OCI-LY3 (cell line): Measurements from ENCODE around the gene ARHGAP4.

Experiments
- H2AFZ ChIP-seq: fragments of 200-600, 300-600 bp; shearing (Covaris generic); 2 replicates; pipeline ENCODE4 v1.6.0; 2014; ENCODE audit warnings: antibody characterized with exemption, low read depth, low read length
- H3K27ac ChIP-seq: fragments of 200-600, 300-600 bp; sonication (generic); 2 replicates; pipeline ENCODE4 v1.5.1; 2014; ENCODE audit warnings: mild to moderate bottlenecking, low read length, moderate library complexity, mixed read lengths
- H3K27me3 ChIP-seq: fragments of 200-600, 300-600 bp; sonication (generic); 2 replicates; pipeline ENCODE4 v1.6.1; 2014; ENCODE audit warnings: low read depth, low read length, mixed read lengths
- H3K36me3 ChIP-seq: fragments of 200-600, 300-600 bp; sonication (generic); replicated peaks from 2 replicates; pipeline ENCODE3; 2014; ENCODE audit warnings: low read depth, low read length, mixed read lengths
- H3K4me1 ChIP-seq: fragments of 300-600, 200-600 bp; sonication (generic); 2 replicates; pipeline ENCODE4 v1.6.1; 2014; ENCODE audit warnings: low read length, mixed read lengths
- H3K4me2 ChIP-seq: fragments of 200-600, 300-600 bp; sonication (generic); 2 replicates; pipeline ENCODE4 v1.6.1; 2014; ENCODE audit warnings: low read length, mixed read lengths
- H3K4me3 ChIP-seq: fragments of 300-600, 200-600 bp; sonication (generic); 2 replicates; pipeline ENCODE4 v1.5.1; 2014; ENCODE audit warnings: antibody characterized with exemption, mild to moderate bottlenecking, low read length, moderate library complexity
- H3K79me2 ChIP-seq: fragments of 300-600, 200-600 bp; shearing (Covaris generic); 2 replicates; pipeline ENCODE4 v1.6.1; 2014; ENCODE audit warnings: mild to moderate bottlenecking, low read length, mixed read lengths
- H3K9ac ChIP-seq: fragments of 300-600, 200-600 bp; shearing (Covaris generic); 2 replicates; pipeline ENCODE4 v1.6.0; 2014; ENCODE audit warnings: mild to moderate bottlenecking, low read length, moderate library complexity
- H3K9me3 ChIP-seq: fragments of 200-600, 300-600 bp; shearing (Covaris generic); 2 replicates; pipeline ENCODE4 v1.6.1; 2014; ENCODE audit warnings: low read length, mixed read lengths; ENCODE audit not compliant: insufficient read depth
- H4K20me1 ChIP-seq: fragments of 200-600, 300-600 bp; sonication (generic); 2 replicates; pipeline ENCODE4 v1.6.1; 2016; ENCODE audit warnings: low read length, mixed read lengths; ENCODE audit not compliant: insufficient read depth
- EZH2phosphoT487 ChIP-seq: fragments of 200-600 bp; shearing (Covaris generic); IDR thresholded peaks from 2 replicates; pipeline ENCODE4 v1.6.1; 2018; ENCODE audit warnings: antibody characterized with exemption, mixed run types, low read depth
- TF ChIP-seq, protein P1 (sequence below): fragments of 200-600, 300-600 bp; sonication (generic); IDR thresholded peaks from 2 replicates; pipeline ENCODE4 v1.5.1; 2014; ENCODE audit warnings: antibody characterized with exemption, low read length, low read depth

ARHGAP4 gene

DNA sequence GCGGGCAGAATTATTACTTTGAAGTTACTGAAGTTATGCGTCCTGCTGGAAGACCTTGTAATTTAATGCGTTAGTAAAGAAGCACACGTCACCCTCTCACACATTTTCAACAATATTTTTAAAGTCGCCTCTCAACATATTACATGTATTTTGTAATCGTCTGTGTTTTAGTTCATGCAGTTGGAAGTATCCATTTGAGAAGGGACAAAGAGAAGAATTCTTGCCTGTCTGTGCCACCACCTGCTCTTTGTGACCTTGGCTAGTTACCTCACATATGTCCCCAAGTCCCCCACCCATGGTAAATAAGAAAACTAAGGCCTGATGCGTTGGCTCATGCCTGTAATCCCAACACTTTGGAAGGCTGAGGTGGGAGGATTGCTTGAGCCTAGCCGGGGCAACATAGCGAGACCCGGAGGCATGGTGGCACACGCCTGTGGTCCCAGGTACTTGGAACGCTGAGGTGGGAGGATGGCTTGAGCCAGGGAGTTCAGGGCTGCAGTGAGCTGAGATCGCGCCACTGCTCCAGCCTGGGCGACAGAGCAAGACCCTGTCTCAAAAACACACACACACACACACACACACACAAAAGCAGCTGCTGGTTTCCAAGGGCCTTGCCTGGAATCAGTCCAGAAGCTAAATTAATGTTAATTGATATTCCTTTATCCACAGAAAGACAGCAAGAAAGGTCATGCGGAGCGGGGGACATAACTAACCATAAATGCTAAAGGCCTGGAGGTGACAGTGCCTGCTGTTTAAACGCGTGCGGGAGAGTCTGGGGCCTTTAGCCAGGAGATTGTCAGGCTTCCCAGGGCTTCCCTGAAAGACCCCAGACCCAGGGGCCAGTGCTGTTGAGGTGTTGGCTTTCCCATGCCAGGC lies 47.3 kb upstream of the ARHGAP4 start:
- Histone ChIP-seq H3K9ac (peak overlapping the region; percentile 100), H2AFZ (no peak overlapping the region), H3K79me2 (peaks cover 47% of the 10 kb centered on the region), H3K4me3 (peak overlapping the region; percentile 97), H3K9me3 (no peaks in the 10 kb centered on the region), H3K4me2 (peak overlapping the region; percentile 90), H3K27me3 (no peaks in the 10 kb centered on the region), H3K27ac (peak overlapping the region; percentile 98), H4K20me1 (peaks cover 16% of the 10 kb centered on the region), H3K36me3 (peaks cover 9% of the 10 kb centered on the region), H3K4me1 (peaks cover 23% of the 10 kb centered on the region)
- TF ChIP-seq, protein P1, sequence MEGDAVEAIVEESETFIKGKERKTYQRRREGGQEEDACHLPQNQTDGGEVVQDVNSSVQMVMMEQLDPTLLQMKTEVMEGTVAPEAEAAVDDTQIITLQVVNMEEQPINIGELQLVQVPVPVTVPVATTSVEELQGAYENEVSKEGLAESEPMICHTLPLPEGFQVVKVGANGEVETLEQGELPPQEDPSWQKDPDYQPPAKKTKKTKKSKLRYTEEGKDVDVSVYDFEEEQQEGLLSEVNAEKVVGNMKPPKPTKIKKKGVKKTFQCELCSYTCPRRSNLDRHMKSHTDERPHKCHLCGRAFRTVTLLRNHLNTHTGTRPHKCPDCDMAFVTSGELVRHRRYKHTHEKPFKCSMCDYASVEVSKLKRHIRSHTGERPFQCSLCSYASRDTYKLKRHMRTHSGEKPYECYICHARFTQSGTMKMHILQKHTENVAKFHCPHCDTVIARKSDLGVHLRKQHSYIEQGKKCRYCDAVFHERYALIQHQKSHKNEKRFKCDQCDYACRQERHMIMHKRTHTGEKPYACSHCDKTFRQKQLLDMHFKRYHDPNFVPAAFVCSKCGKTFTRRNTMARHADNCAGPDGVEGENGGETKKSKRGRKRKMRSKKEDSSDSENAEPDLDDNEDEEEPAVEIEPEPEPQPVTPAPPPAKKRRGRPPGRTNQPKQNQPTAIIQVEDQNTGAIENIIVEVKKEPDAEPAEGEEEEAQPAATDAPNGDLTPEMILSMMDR: no peak
- no peak for TF ChIP-seq EZH2phosphoT487

DNA sequence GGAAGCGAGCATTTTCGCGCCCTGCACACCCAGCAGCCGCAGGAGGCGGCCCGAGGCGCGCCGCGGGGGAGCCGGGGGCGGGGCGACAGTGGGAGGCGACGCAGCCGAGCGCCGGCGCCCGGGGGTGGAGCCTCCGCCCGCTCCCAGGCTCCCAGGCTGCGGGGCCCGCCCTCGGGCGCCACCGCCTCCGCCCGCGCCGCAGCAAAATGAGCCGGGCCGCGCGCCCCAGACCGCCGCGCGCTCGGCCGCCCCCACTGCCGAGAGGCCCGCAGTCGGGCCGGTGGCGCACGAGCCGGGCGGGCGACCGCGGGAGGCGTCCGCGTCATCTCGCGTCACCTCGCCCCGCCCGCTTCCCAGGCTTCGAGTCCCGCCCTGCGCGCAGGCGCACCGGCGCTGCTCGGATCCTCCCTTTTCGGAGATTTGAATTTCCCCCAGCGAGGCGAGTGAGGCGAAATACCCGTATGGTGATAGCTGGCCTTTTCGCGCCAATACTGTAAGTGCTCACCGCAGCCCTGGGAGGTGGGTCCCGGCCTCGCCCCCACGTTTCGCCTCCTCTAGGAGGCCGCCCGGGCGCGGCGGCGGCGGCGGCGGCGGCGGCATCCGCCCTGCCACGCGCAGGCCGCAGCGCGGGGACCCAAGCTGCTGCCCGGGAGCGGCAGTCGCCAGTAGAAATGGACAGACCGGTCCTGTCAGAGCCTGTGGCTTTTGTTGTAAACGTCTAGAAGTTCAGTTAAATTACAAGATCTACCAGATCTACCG lies 46.5 kb upstream of the ARHGAP4 start, which contains the start of gene TMEM187:
TSS of gene TMEM187 (plus strand) at position 387 of the 759 bp plus-strand sequence. CDS start 9,309 bp downstream, outside the sequence.
- Histone ChIP-seq H3K4me2 (peak within 1 kb of the TSS; percentile 90), H3K9me3 (no peaks in the 10 kb centered on the region), H3K4me1 (peaks cover 31% of the 10 kb centered on the region), H3K36me3 (peaks cover 14% of the 10 kb centered on the region), H3K9ac (peak within 1 kb of the TSS; percentile 100), H3K27ac (peak within 1 kb of the TSS; percentile 98), H2AFZ (peak within 1 kb of the TSS; percentile 79; the same call in 1 of the 2 replicates), H3K79me2 (peaks cover 55% of the 10 kb centered on the region), H4K20me1 (peaks cover 24% of the 10 kb centered on the region), H3K27me3 (no peaks in the 10 kb centered on the region), H3K4me3 (peak within 1 kb of the TSS; percentile 97)
- no peak for TF ChIP-seq EZH2phosphoT487
- TF ChIP-seq, protein P1: no peak

DNA sequence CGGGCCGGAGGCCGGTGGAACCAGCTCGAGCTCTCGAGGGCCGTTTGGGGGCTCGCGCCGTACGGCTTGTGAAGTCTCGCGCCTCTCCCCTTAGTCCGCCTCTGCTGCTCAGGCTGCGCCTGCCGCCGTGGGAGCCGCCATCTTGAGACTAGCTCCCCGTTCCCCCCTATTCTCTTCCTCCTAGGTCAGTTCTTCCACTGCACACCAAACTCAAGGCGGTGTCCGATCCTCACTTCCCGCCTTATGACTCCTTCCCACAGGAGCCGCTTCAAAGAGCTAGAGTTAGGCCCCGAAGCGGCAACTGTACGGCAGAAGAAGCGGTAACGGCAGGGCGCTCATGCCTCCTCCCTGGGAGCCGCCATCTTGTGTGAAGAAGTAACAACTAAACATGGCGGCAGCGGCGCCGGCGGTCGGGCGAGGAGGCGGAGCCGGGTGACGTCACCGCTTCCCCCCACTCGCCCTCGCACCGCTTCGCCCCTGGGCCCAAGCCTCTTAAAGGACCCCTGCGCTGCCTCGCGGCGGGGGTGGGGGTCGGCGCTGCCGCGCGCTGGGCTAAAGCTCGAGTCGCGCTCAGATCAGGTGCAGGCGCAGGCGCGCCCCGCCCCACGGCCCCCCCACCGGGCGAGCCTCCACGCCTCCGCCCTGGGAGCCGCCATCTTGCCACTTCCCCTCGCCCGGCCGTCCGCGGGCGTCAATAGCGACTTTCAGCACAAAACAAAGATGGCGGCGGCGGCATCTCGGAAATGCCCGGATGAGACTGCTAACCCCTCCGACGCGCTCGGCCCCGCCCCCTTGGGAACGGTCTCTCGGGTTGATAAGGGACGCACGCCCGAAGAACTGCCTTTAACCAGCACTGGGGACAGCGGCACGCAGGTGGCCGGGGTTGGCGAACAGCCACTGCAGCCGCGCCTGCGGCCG lies 45.6 kb upstream of the ARHGAP4 start, which contains the start of gene HCFC1:
TSS of gene HCFC1 (minus strand) at position 369 of the 918 bp plus-strand sequence. CDS start 978 bp downstream, outside the sequence.
- TF ChIP-seq, protein P1: no peak
- TF ChIP-seq EZH2phosphoT487: no peak
- H2AFZ ChIP-seq: peak within 1 kb of the TSS; percentile 79; the same call in 1 of the 2 replicates
- peak within 1 kb of the TSS; percentile 97 for H3K4me3 ChIP-seq
- no peaks in the 10 kb centered on the region for H3K27me3 ChIP-seq
- H4K20me1 ChIP-seq: peaks cover 32% of the 10 kb centered on the region
- H3K9me3 ChIP-seq: no peaks in the 10 kb centered on the region
- peak within 1 kb of the TSS; percentile 98 for H3K27ac ChIP-seq
- H3K79me2 ChIP-seq: peaks cover 63% of the 10 kb centered on the region
- H3K4me1 ChIP-seq: peaks cover 39% of the 10 kb centered on the region
- peak within 1 kb of the TSS; percentile 98 for H3K4me2 ChIP-seq
- peaks cover 23% of the 10 kb centered on the region for H3K36me3 ChIP-seq
- peak within 1 kb of the TSS; percentile 100 for H3K9ac ChIP-seq
